Panc1 (cell line): ENCODE measurements around the gene CHDH.

ENCODE experiments used
- POLR2AphosphoS5 ChIP-seq: IDR thresholded peaks from 2 replicates; pipeline ENCODE4 v1.6.1; 2012; ENCODE audit warnings: mild to moderate bottlenecking, low read depth, low read length, moderate library complexity
- SIN3A ChIP-seq: IDR thresholded peaks from 2 replicates; pipeline ENCODE4 v1.6.1; 2012; ENCODE audit warnings: low read depth, mild to moderate bottlenecking, low read length, moderate library complexity, borderline replicate concordance; ENCODE audit not compliant: insufficient read depth
- TF ChIP-seq, protein P1 (sequence below): fragments of 450-650 bp; IDR thresholded peaks from 2 replicates; pipeline ENCODE4 v1.5.1; 2017; ENCODE audit warnings: mild to moderate bottlenecking
- TF ChIP-seq, protein P2 (sequence below), 2 experiments: IDR thresholded peaks; 2 replicates each; pipeline ENCODE4 v1.6.1; 2011 to 2012; ENCODE audit warnings: low read depth in 2 of 2, control low read depth in 1 of 2, low read length in 1 of 2, mild to moderate bottlenecking in 1 of 2, moderate library complexity in 1 of 2; ENCODE audit not compliant: insufficient read depth in 1 of 2

DNA sequence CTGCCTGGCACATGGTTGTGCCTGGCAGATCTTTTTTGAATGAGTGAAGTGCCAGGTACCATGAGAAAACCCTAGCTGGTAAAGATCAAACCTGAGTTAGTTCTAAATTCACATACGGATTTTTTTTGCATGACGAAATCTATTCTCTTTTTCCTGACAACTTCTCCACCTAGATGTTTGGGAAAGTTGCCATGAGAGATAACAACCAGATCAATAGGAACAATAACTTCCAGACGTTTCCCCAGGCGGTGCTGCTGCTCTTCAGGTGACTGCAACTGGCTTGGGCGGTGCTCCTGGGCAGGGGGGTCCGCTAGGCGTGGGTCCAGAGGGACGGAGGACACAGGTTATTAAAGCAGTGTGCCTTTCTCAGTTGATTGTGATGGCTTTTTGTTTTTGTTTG, 71.8 kb downstream of the CHDH start:
- TF ChIP-seq, protein P1, sequence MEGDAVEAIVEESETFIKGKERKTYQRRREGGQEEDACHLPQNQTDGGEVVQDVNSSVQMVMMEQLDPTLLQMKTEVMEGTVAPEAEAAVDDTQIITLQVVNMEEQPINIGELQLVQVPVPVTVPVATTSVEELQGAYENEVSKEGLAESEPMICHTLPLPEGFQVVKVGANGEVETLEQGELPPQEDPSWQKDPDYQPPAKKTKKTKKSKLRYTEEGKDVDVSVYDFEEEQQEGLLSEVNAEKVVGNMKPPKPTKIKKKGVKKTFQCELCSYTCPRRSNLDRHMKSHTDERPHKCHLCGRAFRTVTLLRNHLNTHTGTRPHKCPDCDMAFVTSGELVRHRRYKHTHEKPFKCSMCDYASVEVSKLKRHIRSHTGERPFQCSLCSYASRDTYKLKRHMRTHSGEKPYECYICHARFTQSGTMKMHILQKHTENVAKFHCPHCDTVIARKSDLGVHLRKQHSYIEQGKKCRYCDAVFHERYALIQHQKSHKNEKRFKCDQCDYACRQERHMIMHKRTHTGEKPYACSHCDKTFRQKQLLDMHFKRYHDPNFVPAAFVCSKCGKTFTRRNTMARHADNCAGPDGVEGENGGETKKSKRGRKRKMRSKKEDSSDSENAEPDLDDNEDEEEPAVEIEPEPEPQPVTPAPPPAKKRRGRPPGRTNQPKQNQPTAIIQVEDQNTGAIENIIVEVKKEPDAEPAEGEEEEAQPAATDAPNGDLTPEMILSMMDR: no peak
- TF ChIP-seq POLR2AphosphoS5 (no peak), SIN3A (no peak)
- TF ChIP-seq, protein P2, sequence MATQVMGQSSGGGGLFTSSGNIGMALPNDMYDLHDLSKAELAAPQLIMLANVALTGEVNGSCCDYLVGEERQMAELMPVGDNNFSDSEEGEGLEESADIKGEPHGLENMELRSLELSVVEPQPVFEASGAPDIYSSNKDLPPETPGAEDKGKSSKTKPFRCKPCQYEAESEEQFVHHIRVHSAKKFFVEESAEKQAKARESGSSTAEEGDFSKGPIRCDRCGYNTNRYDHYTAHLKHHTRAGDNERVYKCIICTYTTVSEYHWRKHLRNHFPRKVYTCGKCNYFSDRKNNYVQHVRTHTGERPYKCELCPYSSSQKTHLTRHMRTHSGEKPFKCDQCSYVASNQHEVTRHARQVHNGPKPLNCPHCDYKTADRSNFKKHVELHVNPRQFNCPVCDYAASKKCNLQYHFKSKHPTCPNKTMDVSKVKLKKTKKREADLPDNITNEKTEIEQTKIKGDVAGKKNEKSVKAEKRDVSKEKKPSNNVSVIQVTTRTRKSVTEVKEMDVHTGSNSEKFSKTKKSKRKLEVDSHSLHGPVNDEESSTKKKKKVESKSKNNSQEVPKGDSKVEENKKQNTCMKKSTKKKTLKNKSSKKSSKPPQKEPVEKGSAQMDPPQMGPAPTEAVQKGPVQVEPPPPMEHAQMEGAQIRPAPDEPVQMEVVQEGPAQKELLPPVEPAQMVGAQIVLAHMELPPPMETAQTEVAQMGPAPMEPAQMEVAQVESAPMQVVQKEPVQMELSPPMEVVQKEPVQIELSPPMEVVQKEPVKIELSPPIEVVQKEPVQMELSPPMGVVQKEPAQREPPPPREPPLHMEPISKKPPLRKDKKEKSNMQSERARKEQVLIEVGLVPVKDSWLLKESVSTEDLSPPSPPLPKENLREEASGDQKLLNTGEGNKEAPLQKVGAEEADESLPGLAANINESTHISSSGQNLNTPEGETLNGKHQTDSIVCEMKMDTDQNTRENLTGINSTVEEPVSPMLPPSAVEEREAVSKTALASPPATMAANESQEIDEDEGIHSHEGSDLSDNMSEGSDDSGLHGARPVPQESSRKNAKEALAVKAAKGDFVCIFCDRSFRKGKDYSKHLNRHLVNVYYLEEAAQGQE (IDR thresholded peaks at IDR 0.05; ENCODE audit: insufficient read depth in 1 of 2, low read depth in 2 of 2, low read length in 1 of 2): no peak
